H9 (cell line): Measurements from ENCODE around the gene EIF6. TPM values are rescaled to one million over a fixed set of nuclear protein-coding genes. Genes with fewer than 3 reads are reported as not detected.
A peak's percentile ranks its signal among the peaks of the same experiment; 100 is the strongest.

ENCODE experiments used
- DNase-seq: peaks from one replicate; pipeline ENCODE4 v3.0.0-alpha.2; 2017
- H2AFZ ChIP-seq: one replicate; pipeline ENCODE4 v1.6.1; 2013; ENCODE audit warnings: mild to moderate bottlenecking, low read length, control low read depth, moderate library complexity
- H2AK5ac ChIP-seq: 2 replicates; pipeline ENCODE4 v1.6.1; 2013; ENCODE audit warnings: low read length, control low read depth, mixed read lengths; ENCODE audit not compliant: insufficient read length
- H2BK120ac ChIP-seq: one replicate; pipeline ENCODE4 v1.6.1; 2013; ENCODE audit warnings: low read depth, mild to moderate bottlenecking, low read length, control low read depth, inconsistent platforms; ENCODE audit not compliant: poor library complexity, severe bottlenecking
- H2BK12ac ChIP-seq: 2 replicates; pipeline ENCODE4 v1.6.1; 2013; ENCODE audit warnings: low read length, control low read depth, mixed read lengths, low read depth; ENCODE audit not compliant: insufficient read length
- H2BK15ac ChIP-seq: 2 replicates; pipeline ENCODE4 v1.6.1; 2013; ENCODE audit warnings: low read depth, low read length, control low read depth
- H2BK20ac ChIP-seq: one replicate; pipeline ENCODE4 v1.6.1; 2013; ENCODE audit warnings: low read depth, mild to moderate bottlenecking, low read length, control low read depth, inconsistent platforms; ENCODE audit not compliant: poor library complexity, severe bottlenecking
- H2BK5ac ChIP-seq: 2 replicates; pipeline ENCODE4 v1.6.1; 2013; ENCODE audit warnings: low read length, control low read depth, mixed read lengths; ENCODE audit not compliant: insufficient read length
- H3K14ac ChIP-seq: 2 replicates; pipeline ENCODE4 v1.6.1; 2013; ENCODE audit warnings: low read length, control low read depth; ENCODE audit not compliant: insufficient read depth
- H3K18ac ChIP-seq: 2 replicates; pipeline ENCODE4 v1.6.1; 2013; ENCODE audit warnings: low read depth, mild to moderate bottlenecking, mixed read lengths, low read length, control low read depth; ENCODE audit not compliant: insufficient read length
- H3K23ac ChIP-seq: 2 replicates; pipeline ENCODE4 v1.6.1; 2013; ENCODE audit warnings: low read length, control low read depth, mixed read lengths, low read depth; ENCODE audit not compliant: insufficient read length
- H3K23me2 ChIP-seq: 2 replicates; pipeline ENCODE4 v1.6.1; 2013; ENCODE audit warnings: low read depth, mild to moderate bottlenecking, mixed read lengths, low read length, control low read depth; ENCODE audit not compliant: insufficient read length, poor library complexity, severe bottlenecking
- H3K27ac ChIP-seq: 2 replicates; pipeline ENCODE4 v1.5.1; 2013; ENCODE audit warnings: low read length, control low read depth, mixed read lengths, low read depth; ENCODE audit not compliant: insufficient read length
- H3K27me3 ChIP-seq: 2 replicates; pipeline ENCODE4 v1.6.1; 2013; ENCODE audit warnings: low read length, control low read depth, inconsistent platforms; ENCODE audit not compliant: insufficient read depth
- H3K4ac ChIP-seq: 2 replicates; pipeline ENCODE4 v1.6.1; 2013; ENCODE audit warnings: low read depth, mild to moderate bottlenecking, control low read depth, inconsistent platforms, low read length, moderate library complexity
- H3K4me1 ChIP-seq: 2 replicates; pipeline ENCODE4 v1.6.1; 2013; ENCODE audit warnings: low read length, control low read depth, inconsistent platforms; ENCODE audit not compliant: insufficient read depth
- H3K4me2 ChIP-seq: 2 replicates; pipeline ENCODE4 v1.6.1; 2013; ENCODE audit warnings: low read length, control low read depth, mixed read lengths; ENCODE audit not compliant: insufficient read length, insufficient read depth
- H3K56ac ChIP-seq: 2 replicates; pipeline ENCODE4 v1.6.1; 2013; ENCODE audit warnings: low read depth, mild to moderate bottlenecking, mixed read lengths, low read length, control low read depth; ENCODE audit not compliant: insufficient read length
- H3K79me1 ChIP-seq: 2 replicates; pipeline ENCODE4 v1.6.1; 2013; ENCODE audit warnings: low read depth, mild to moderate bottlenecking, moderate library complexity, low read length, control low read depth, inconsistent platforms; ENCODE audit not compliant: insufficient read depth, poor library complexity, severe bottlenecking
- H3K79me2 ChIP-seq: 2 replicates; pipeline ENCODE4 v1.6.1; 2013; ENCODE audit warnings: low read length, control low read depth, inconsistent platforms; ENCODE audit not compliant: insufficient read depth
- H3K9ac ChIP-seq: 2 replicates; pipeline ENCODE4 v1.6.1; 2013; ENCODE audit warnings: low read length, control low read depth, mixed read lengths; ENCODE audit not compliant: insufficient read length; ENCODE audit errors: extremely low read depth
- H3K9me3 ChIP-seq: one replicate; pipeline ENCODE4 v1.6.1; 2013; ENCODE audit warnings: low read depth, low read length, inconsistent platforms; ENCODE audit not compliant: control insufficient read depth
- H3T11ph ChIP-seq: one replicate; pipeline ENCODE4 v1.6.1; 2013; ENCODE audit warnings: mild to moderate bottlenecking, low read length, control low read depth, inconsistent platforms
- H4K20me1 ChIP-seq: one replicate; pipeline ENCODE4 v1.6.1; 2013; ENCODE audit not compliant: control insufficient read depth, insufficient read length, insufficient read depth
- H4K5ac ChIP-seq: 2 replicates; pipeline ENCODE4 v1.6.1; 2013; ENCODE audit warnings: low read depth, mild to moderate bottlenecking, mixed read lengths, low read length, control low read depth; ENCODE audit not compliant: insufficient read length
- H4K8ac ChIP-seq: replicated peaks from 2 replicates; pipeline ENCODE4 v1.6.1; 2013; ENCODE audit warnings: low read length, control low read depth, mixed read lengths, low read depth; ENCODE audit not compliant: insufficient read length
- H4K91ac ChIP-seq: 2 replicates; pipeline ENCODE4 v1.6.1; 2013; ENCODE audit warnings: low read depth, mild to moderate bottlenecking, moderate library complexity, mixed read lengths, low read length, control low read depth; ENCODE audit not compliant: insufficient read length
- H3K27ac Mint-ChIP-seq, 3 experiments: 2 replicates in 2 of 3; 3 replicates in 1 of 3; pipeline ENCODE4 v1.8.0; 2020 to 2021; ENCODE audit warnings: mixed read lengths in 3 of 3, mild to moderate bottlenecking in 1 of 3, moderate library complexity in 1 of 3
- H3K27me3 Mint-ChIP-seq: 2 replicates; pipeline ENCODE4 v1.8.0; 2021; ENCODE audit warnings: low read depth, mild to moderate bottlenecking, moderate library complexity, mixed read lengths
- H3K36me3 Mint-ChIP-seq, 3 experiments: 2 replicates in 2 of 3; 3 replicates in 1 of 3; pipeline ENCODE4 v1.8.0; 2020 to 2021; ENCODE audit warnings: low read depth in 3 of 3, mixed read lengths in 3 of 3; ENCODE audit not compliant: insufficient read depth in 1 of 3
- H3K4me1 Mint-ChIP-seq, 2 experiments: 2 replicates each; pipeline ENCODE4 v1.8.0; 2020; ENCODE audit warnings: mixed read lengths in 2 of 2
- H3K4me3 Mint-ChIP-seq, 2 experiments: 2 replicates in 1 of 2; 3 replicates in 1 of 2; pipeline ENCODE4 v1.8.0; 2020 to 2021; ENCODE audit warnings: mild to moderate bottlenecking in 2 of 2, mixed read lengths in 2 of 2, moderate library complexity in 1 of 2
- H3K9me3 Mint-ChIP-seq, 2 experiments: 2 replicates in 1 of 2; 3 replicates in 1 of 2; pipeline ENCODE4 v1.8.0; 2020; ENCODE audit warnings: mild to moderate bottlenecking in 2 of 2, mixed read lengths in 2 of 2, moderate library complexity in 1 of 2
- WGBS: extraction: QIAGEN DNeasy Blood & Tissue Kit; methylation state at CpG from one replicate; pipeline ENCODE4 v1.1.7; 2013; ENCODE audit warnings: missing lambda C conversion rate, low lambda C conversion rate, mixed read lengths; ENCODE audit not compliant: insufficient read length; ENCODE audit errors: extremely low coverage; 5-methylcytosine and 5-hydroxymethylcytosine counted together
- total RNA-seq: library from RNA; stranded (reverse); gene quantifications from 2 replicates; pipeline ENCODE4 v1.2.1, GENCODE V29; 2021
- TF ChIP-seq, protein P1 (sequence below): fragments of 200-600 bp; sonication (generic); conservative IDR thresholded peaks from 3 replicates; pipeline ENCODE4 v1.8.0; 2021; ENCODE audit warnings: antibody characterized with exemption, mild to moderate bottlenecking

Gene EIF6
- total RNA-seq, 1 experiment from 2014 or later: 150 TPM

- Histone ChIP-seq H2AK5ac (peak overlapping the region; percentile 10), H2BK12ac (peak overlapping the region; percentile 88), H3K27me3 (no peaks in the 10 kb centered on the region), H3K56ac (peak overlapping the region; percentile 2), H3K4me2 (peak overlapping the region; percentile 9), H4K20me1 (no peaks in the 10 kb centered on the region), H3K23me2 (no peaks in the 10 kb centered on the region), H3K79me2 (no peaks in the 10 kb centered on the region), H3K4ac (peak overlapping the region; percentile 91), H3K27ac (peak overlapping the region; percentile 94), H3K4me1 (peaks cover 13% of the 10 kb centered on the region; the same call in 1 of the 2 replicates), H2BK20ac (no peak overlapping the region), H2BK15ac (no peak overlapping the region), H2AFZ (no peak overlapping the region), H3K9ac (peak overlapping the region; percentile 54), H3K14ac (peak overlapping the region; percentile 93), H3K18ac (peak overlapping the region; percentile 96), H3K79me1 (no peaks in the 10 kb centered on the region), H4K91ac (peak overlapping the region; percentile 93), H3T11ph (peak overlapping the region; percentile 48), H2BK120ac (peak overlapping the region; percentile 61), H4K5ac (peak overlapping the region; percentile 46), H3K9me3 (no peaks in the 10 kb centered on the region), H2BK5ac (peak overlapping the region; percentile 91), H4K8ac (no peak overlapping the region), H3K23ac (no peak overlapping the region)
- TF ChIP-seq, protein P1, sequence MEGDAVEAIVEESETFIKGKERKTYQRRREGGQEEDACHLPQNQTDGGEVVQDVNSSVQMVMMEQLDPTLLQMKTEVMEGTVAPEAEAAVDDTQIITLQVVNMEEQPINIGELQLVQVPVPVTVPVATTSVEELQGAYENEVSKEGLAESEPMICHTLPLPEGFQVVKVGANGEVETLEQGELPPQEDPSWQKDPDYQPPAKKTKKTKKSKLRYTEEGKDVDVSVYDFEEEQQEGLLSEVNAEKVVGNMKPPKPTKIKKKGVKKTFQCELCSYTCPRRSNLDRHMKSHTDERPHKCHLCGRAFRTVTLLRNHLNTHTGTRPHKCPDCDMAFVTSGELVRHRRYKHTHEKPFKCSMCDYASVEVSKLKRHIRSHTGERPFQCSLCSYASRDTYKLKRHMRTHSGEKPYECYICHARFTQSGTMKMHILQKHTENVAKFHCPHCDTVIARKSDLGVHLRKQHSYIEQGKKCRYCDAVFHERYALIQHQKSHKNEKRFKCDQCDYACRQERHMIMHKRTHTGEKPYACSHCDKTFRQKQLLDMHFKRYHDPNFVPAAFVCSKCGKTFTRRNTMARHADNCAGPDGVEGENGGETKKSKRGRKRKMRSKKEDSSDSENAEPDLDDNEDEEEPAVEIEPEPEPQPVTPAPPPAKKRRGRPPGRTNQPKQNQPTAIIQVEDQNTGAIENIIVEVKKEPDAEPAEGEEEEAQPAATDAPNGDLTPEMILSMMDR: no peak
- Mint-ChIP-seq H3K36me3 (peaks cover 0 to 40% (median 21%) of the 10 kb centered on the region in 3 experiments; a peak in 5 of 7 replicates), H3K4me3 (peak overlapping the region; percentile 45 to 73), H3K9me3 (no peaks in the 10 kb centered on the region), H3K4me1 (peaks cover 60 to 61% of the 10 kb centered on the region in 2 experiments), H3K27me3 (no peaks in the 10 kb centered on the region; the same call in none of the 2 replicates), H3K27ac (peak overlapping the region; percentile 99 to 100 (median 99))
- no CpG with 5 or more reads among the region's 17 CpGs for WGBS
- no peak for DNase-seq
Observed at GRCh38 chr20:35263532-35264341, 20.8 kb downstream of the EIF6 start.
